SJSA1 (cell line): Measurements from ENCODE around the gene RGMB. TPM values are rescaled to one million over a fixed set of nuclear protein-coding genes. Genes with fewer than 3 reads are reported as not detected.
A peak's percentile ranks its signal among the peaks of the same experiment; 100 is the strongest.

ENCODE experiments used
- DNase-seq, 2 experiments: peaks; one replicate each; pipeline ENCODE4 v3.0.0-alpha.2; 2015 to 2020; ENCODE audit warnings: low spot score in 2 of 2, low read depth in 1 of 2
- H3K27ac ChIP-seq: fragments of 250-450 bp; sonication (Bioruptor Pico); 2 replicates; pipeline ENCODE4 v1.5.1; 2020; ENCODE audit warnings: mild to moderate bottlenecking, moderate library complexity
- H3K27me3 ChIP-seq: fragments of 250-450 bp; sonication (Bioruptor Pico); replicated peaks from 2 replicates; pipeline ENCODE4 v1.5.1; 2020; ENCODE audit warnings: mild to moderate bottlenecking, moderate library complexity
- H3K36me3 ChIP-seq: fragments of 250-450 bp; sonication (Bioruptor Pico); 2 replicates; pipeline ENCODE4 v1.5.1; 2020; ENCODE audit warnings: mild to moderate bottlenecking
- H3K4me1 ChIP-seq: fragments of 250-450 bp; sonication (Bioruptor Pico); replicated peaks from 2 replicates; pipeline ENCODE4 v1.6.1; 2021; ENCODE audit warnings: mild to moderate bottlenecking
- H3K4me3 ChIP-seq: fragments of 250-450 bp; sonication (Bioruptor Pico); 2 replicates; pipeline ENCODE4 v1.5.1; 2020; ENCODE audit warnings: mild to moderate bottlenecking
- H3K9me3 ChIP-seq: fragments of 250-450 bp; sonication (Bioruptor Pico); replicated peaks from 2 replicates; pipeline ENCODE4 v1.5.1; 2020; ENCODE audit warnings: mild to moderate bottlenecking
- total RNA-seq: library from RNA; depleted of rRNA; stranded (reverse); fragments of >200 nt; shearing (Covaris generic); gene quantifications from 2 replicates; pipeline ENCODE4 v1.2.3, GENCODE V29; 2014

Gene RGMB
- total RNA-seq, 1 experiment from 2014 or later = 39.2 TPM

- H3K4me1 ChIP-seq = 0 out of 2 replicates have a peak, but pooled peaks cover 4% of the 10 kb centered on the region
- H3K27ac ChIP-seq = no peak overlapping the region
- no peak for DNase-seq
- no peaks in the 10 kb centered on the region for H3K9me3 ChIP-seq
- H3K4me3 ChIP-seq = no peak overlapping the region
- no peaks in the 10 kb centered on the region for H3K27me3 ChIP-seq
- H3K36me3 ChIP-seq = peaks cover 92% of the 10 kb centered on the region
These were observed 10.9 kb downstream of the RGMB start for GRCh38 chr5:98784411-98784810.

- Histone ChIP-seq H3K9me3 (no peaks in the 10 kb centered on the region), H3K36me3 (peaks cover 86% of the 10 kb centered on the region), H3K4me1 (0 out of 2 replicates have a peak, but pooled peaks cover 4% of the 10 kb centered on the region), H3K27ac (no peak overlapping the region), H3K27me3 (no peaks in the 10 kb centered on the region), H3K4me3 (no peak overlapping the region)
- no peak for DNase-seq
These were observed 11.8 kb downstream of the RGMB start for GRCh38 chr5:98785244-98785643.

GRCh38 chr5:98786191-98786853, 12.9 kb downstream of the RGMB start:
- no peak overlapping the region for H3K4me3 ChIP-seq
- no peaks in the 10 kb centered on the region for H3K4me1 ChIP-seq
- H3K27ac ChIP-seq = no peak overlapping the region
- DNase-seq = no peak
- peaks cover 78% of the 10 kb centered on the region for H3K36me3 ChIP-seq
- no peaks in the 10 kb centered on the region for H3K27me3 ChIP-seq
- H3K9me3 ChIP-seq = no peaks in the 10 kb centered on the region

- no peak overlapping the region for H3K27ac ChIP-seq
- no peak for DNase-seq
- H3K4me3 ChIP-seq = no peak overlapping the region
- H3K4me1 ChIP-seq = no peaks in the 10 kb centered on the region
- H3K27me3 ChIP-seq = no peaks in the 10 kb centered on the region
- peaks cover 69% of the 10 kb centered on the region for H3K36me3 ChIP-seq
- H3K9me3 ChIP-seq = no peaks in the 10 kb centered on the region
These were observed 13.8 kb downstream of the RGMB start for GRCh38 chr5:98787131-98787719.

- no peaks in the 10 kb centered on the region for H3K9me3 ChIP-seq
- no peaks in the 10 kb centered on the region for H3K4me1 ChIP-seq
- peaks cover 66% of the 10 kb centered on the region for H3K36me3 ChIP-seq
- no peak for DNase-seq
- no peaks in the 10 kb centered on the region for H3K27me3 ChIP-seq
- H3K27ac ChIP-seq = no peak overlapping the region
- H3K4me3 ChIP-seq = no peak overlapping the region
These were observed 15.6 kb downstream of the RGMB start for GRCh38 chr5:98789029-98789428.

- Histone ChIP-seq H3K36me3 (peaks cover 62% of the 10 kb centered on the region), H3K27me3 (no peaks in the 10 kb centered on the region), H3K4me3 (no peak overlapping the region), H3K9me3 (no peaks in the 10 kb centered on the region), H3K4me1 (peaks cover 7% of the 10 kb centered on the region), H3K27ac (no peak overlapping the region)
- DNase-seq = no peak
These were observed 17.6 kb downstream of the RGMB start for GRCh38 chr5:98791001-98791519.

GRCh38 chr5:98791898-98792580, 18.6 kb downstream of the RGMB start:
- H3K27ac ChIP-seq = no peak overlapping the region
- no peaks in the 10 kb centered on the region for H3K9me3 ChIP-seq
- peaks cover 10% of the 10 kb centered on the region for H3K4me1 ChIP-seq
- DNase-seq = no peak
- H3K27me3 ChIP-seq = no peaks in the 10 kb centered on the region
- H3K4me3 ChIP-seq = no peak overlapping the region
- H3K36me3 ChIP-seq = peaks cover 52% of the 10 kb centered on the region

GRCh38 chr5:98793223-98793622, 19.8 kb downstream of the RGMB start:
- no peak for DNase-seq
- Histone ChIP-seq H3K27ac (no peak overlapping the region), H3K4me1 (peaks cover 10% of the 10 kb centered on the region), H3K4me3 (no peak overlapping the region), H3K27me3 (no peaks in the 10 kb centered on the region), H3K36me3 (peaks cover 41% of the 10 kb centered on the region), H3K9me3 (no peaks in the 10 kb centered on the region)

GRCh38 chr5:98794001-98794400, 20.5 kb downstream of the RGMB start:
- no peak for DNase-seq
- peaks cover 10% of the 10 kb centered on the region for H3K4me1 ChIP-seq

GRCh38 chr5:98794414-98795080, 21.1 kb downstream of the RGMB start:
- peaks cover 31% of the 10 kb centered on the region for H3K36me3 ChIP-seq
- H3K4me1 ChIP-seq = peaks cover 10% of the 10 kb centered on the region
- no peak for DNase-seq
- H3K27ac ChIP-seq = no peak overlapping the region
- H3K9me3 ChIP-seq = no peaks in the 10 kb centered on the region
- H3K27me3 ChIP-seq = no peaks in the 10 kb centered on the region
- no peak overlapping the region for H3K4me3 ChIP-seq

More at GRCh38 chr5:98794001-98794400, 20.5 kb downstream of the RGMB start:
- Histone ChIP-seq H3K9me3 (no peaks in the 10 kb centered on the region), H3K4me3 (no peak overlapping the region), H3K27ac (no peak overlapping the region), H3K36me3 (peaks cover 35% of the 10 kb centered on the region), H3K27me3 (no peaks in the 10 kb centered on the region)

- H3K27ac ChIP-seq = no peak overlapping the region
- DNase-seq = no peak
- H3K36me3 ChIP-seq = peaks cover 31% of the 10 kb centered on the region
- peaks cover 10% of the 10 kb centered on the region for H3K4me1 ChIP-seq
- H3K27me3 ChIP-seq = no peaks in the 10 kb centered on the region
- no peaks in the 10 kb centered on the region for H3K9me3 ChIP-seq
- no peak overlapping the region for H3K4me3 ChIP-seq
These were observed 21.8 kb downstream of the RGMB start for GRCh38 chr5:98795243-98795642.

- H3K9me3 ChIP-seq = no peaks in the 10 kb centered on the region
- peak in 1 of 2 experiments; percentile 76 for DNase-seq
- H3K36me3 ChIP-seq = peaks cover 27% of the 10 kb centered on the region
- H3K4me3 ChIP-seq = no peak overlapping the region
- H3K27me3 ChIP-seq = no peaks in the 10 kb centered on the region
- peaks cover 10% of the 10 kb centered on the region for H3K4me1 ChIP-seq
- peak overlapping the region; percentile 5; the same call in 1 of the 2 replicates for H3K27ac ChIP-seq
These were observed 22.9 kb downstream of the RGMB start for GRCh38 chr5:98796197-98796972.

- Histone ChIP-seq H3K9me3 (no peaks in the 10 kb centered on the region), H3K4me3 (no peak overlapping the region), H3K36me3 (peaks cover 21% of the 10 kb centered on the region), H3K27ac (no peak overlapping the region), H3K4me1 (peaks cover 10% of the 10 kb centered on the region), H3K27me3 (no peaks in the 10 kb centered on the region)
- DNase-seq = no peak
These were observed 24.9 kb downstream of the RGMB start for GRCh38 chr5:98798371-98798770.
